ENCODE measurements around the gene EGR2.
"Not testable (repeated sequence)": the region's sequence is repeated elsewhere in the genome, so short reads cannot be mapped to it uniquely, and the experiment has no call there.

The EGR2 gene

DNA sequence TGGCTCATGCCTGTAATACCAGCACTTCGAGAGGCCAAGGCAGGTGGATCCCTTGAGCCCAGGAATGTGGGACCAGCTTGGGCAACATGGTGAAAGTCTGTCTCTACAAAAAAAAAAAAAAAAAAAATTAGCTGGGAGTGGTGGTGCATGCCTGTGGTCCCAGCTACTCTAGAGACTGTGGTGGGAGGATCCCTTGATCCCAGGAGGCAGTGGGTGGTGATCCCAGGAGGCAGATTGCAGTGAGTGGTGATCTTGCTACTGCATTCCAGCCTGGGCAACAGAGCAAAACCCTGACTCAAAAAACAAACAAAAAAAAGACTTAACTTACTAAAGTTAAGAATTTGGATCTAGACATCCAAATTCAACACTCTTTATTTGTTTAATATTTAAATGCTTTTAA, 21.9 kb downstream of the EGR2 start:
- no peak for DNase-seq (ENCODE audit: insufficient read length, low spot score)
- no peak for TF ChIP-seq POLR2A (IDR thresholded peaks at IDR 0.05; ENCODE audit: low read depth, low read length)
- no peak for FAIRE-seq

DNA sequence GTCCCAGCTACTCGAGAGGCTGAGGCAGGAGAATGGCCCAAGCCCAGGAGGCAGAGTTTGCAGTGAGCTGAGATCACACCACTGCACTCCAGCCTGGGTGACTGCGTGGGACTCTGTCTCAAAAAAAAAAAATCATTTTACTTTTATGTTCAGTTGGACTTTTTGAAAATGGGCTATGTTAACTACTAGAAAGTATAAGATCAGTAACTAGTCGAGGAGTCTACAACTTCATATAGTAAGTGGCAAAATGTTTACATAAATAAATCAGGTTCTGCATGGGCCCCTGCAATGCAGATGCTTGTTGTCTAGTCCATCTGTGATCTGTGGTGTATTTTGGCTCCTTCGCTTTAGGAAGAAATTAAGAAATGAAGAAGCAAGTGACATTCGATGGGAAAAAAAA, 23.9 kb downstream of the EGR2 start:
- DNase-seq (ENCODE audit: insufficient read length, low spot score) (no peak), FAIRE-seq (no peak)
- no peak for TF ChIP-seq POLR2A (IDR thresholded peaks at IDR 0.05; ENCODE audit: low read depth, low read length)

DNA sequence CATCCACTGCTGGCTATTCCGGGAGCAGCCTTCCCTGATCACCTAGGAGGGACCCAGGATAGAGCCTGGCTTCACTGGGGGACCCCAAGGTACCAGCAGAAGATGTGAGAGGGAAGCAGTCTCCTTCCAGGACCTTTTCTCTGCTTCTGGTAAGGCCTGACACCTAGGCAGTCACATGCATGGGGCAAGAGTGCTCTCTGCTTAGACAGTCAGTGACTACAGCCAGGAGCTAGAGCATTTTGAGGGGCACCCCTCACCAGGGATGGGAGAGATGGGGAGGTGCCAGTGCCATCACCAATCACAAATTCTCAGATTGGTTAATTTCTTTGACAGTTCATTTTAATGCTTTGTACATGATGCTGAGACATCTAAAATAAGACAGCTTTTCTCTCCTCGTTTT, 25.6 kb downstream of the EGR2 start:
- DNase-seq (ENCODE audit: insufficient read length, low spot score) = no peak
- no peak for FAIRE-seq
- no peak for TF ChIP-seq POLR2A (IDR thresholded peaks at IDR 0.05; ENCODE audit: low read depth, low read length)

GRCh38 chr10:62790019-62790555, 26.1 kb downstream of the EGR2 start:
- TF ChIP-seq POLR2A (IDR thresholded peaks at IDR 0.05; ENCODE audit: low read depth, low read length) = no peak
- DNase-seq (ENCODE audit: insufficient read length, low spot score) (no peak), FAIRE-seq (no peak)

GRCh38 chr10:62788861-62789467, 27.2 kb downstream of the EGR2 start:
- FAIRE-seq (no peak), DNase-seq (ENCODE audit: insufficient read length, low spot score) (no peak)
- TF ChIP-seq POLR2A (IDR thresholded peaks at IDR 0.05; ENCODE audit: low read depth, low read length) = no peak

- not testable (repeated sequence) for DNase-seq (ENCODE audit: insufficient read length, low spot score); FAIRE-seq
Measured at GRCh38 chr10:62788285-62788684, 27.9 kb downstream of the EGR2 start.

GRCh38 chr10:62784537-62784936, 31.6 kb downstream of the EGR2 start:
- not testable (repeated sequence) for DNase-seq (ENCODE audit: insufficient read length, low spot score); FAIRE-seq

DNA sequence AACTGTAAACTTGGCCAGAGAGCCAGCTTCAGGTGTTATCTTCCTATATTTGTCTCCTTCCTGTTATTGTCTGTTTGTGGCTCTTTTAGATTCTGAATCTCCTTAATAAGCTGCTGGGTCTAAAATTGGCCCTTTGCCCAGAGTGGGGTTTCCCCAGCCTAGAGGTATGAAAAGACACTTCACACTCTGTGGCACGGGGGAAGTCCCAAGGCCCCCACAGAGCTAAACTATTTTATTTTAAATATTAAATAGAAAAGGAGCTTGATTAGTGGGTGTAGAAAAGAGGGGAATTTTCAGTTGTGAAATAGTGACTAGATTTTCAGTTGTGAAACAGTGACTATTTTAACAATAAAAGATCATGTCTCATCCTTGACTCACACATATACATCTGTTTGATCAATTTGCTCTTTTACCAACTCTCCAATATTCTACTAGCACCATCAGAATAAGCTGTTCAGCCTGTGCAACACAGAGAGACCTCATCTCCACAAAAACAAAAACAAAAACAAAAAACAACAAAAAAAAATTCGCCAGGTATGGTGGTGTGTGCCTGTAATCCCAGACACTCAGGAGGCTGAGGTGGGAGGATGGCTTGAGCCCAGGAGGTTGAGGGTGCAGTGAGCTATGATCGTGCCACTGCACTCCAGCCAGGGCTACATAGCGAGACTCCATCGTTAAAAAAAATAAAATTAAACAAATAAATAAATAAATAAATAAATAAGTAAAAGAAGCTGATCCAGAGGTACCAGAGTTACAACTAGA, 36.5 kb downstream of the EGR2 start:
- no peak for FAIRE-seq
- TF ChIP-seq POLR2A (IDR thresholded peaks at IDR 0.05; ENCODE audit: low read depth, low read length) = no peak
- DNase-seq (ENCODE audit: insufficient read length, low spot score) = no peak

DNA sequence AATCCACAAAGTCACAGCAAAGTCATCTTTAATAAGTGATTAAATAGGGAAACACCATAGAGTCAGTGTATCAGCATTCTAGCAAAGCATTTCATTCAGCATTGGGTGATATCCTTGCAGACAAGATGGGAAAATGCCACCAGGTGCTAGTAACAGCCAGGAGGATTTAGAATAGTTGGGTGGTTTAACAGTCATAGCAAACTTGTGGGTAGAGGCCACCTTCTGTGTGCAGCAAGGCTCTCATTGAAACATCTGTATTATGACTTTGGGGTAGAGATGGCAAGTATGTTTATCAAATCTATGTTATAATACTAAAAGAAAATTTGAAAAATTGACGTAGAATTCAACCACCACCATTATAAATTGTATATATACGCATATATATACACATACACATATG, 38.0 kb downstream of the EGR2 start:
- no peak for TF ChIP-seq POLR2A (IDR thresholded peaks at IDR 0.05; ENCODE audit: low read depth, low read length)
- FAIRE-seq (no peak), DNase-seq (ENCODE audit: insufficient read length, low spot score) (no peak)

GRCh38 chr10:62772186-62772974, 43.8 kb downstream of the EGR2 start:
- DNase-seq (ENCODE audit: insufficient read length, low spot score) (no peak), FAIRE-seq (no peak)
- TF ChIP-seq POLR2A (IDR thresholded peaks at IDR 0.05; ENCODE audit: low read depth, low read length) = no peak

GRCh38 chr10:62769574-62770242, 46.5 kb downstream of the EGR2 start:
- no peak for FAIRE-seq
- no peak for DNase-seq (ENCODE audit: insufficient read length, low spot score)

GRCh38 chr10:62766386-62766785, 49.8 kb downstream of the EGR2 start:
- DNase-seq (ENCODE audit: insufficient read length, low spot score) (no peak), FAIRE-seq (no peak)
- TF ChIP-seq POLR2A (IDR thresholded peaks at IDR 0.05; ENCODE audit: low read depth, low read length) = no peak

More at GRCh38 chr10:62769574-62770242, 46.5 kb downstream of the EGR2 start:
- TF ChIP-seq POLR2A (IDR thresholded peaks at IDR 0.05; ENCODE audit: low read depth, low read length) = no peak

DNA sequence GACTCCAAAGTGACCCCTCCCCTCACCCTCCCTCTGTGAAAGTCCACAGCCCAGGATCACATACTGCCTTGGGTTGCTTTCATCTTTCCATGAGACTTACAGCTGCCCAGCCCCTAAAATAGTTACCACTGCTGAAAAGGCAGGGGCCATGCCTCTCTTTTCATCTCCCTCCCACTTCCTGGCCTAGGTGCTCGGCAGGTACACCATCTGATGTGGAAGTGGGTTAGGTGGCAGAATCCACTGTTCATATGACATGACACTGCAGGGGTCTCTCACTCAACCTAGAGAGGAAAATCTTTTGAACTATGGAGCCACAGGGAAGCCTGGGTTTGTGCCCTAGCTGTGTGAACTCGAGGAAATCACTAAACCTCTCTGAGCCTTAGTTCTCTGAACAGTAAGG, 50.4 kb downstream of the EGR2 start:
- TF ChIP-seq POLR2A (IDR thresholded peaks at IDR 0.05; ENCODE audit: low read depth, low read length) = no peak
- no peak for FAIRE-seq
- no peak for DNase-seq (ENCODE audit: insufficient read length, low spot score)

- no peak for TF ChIP-seq POLR2A (IDR thresholded peaks at IDR 0.05; ENCODE audit: low read depth, low read length)
- FAIRE-seq (no peak), DNase-seq (ENCODE audit: insufficient read length, low spot score) (no peak)
Measured at GRCh38 chr10:62764011-62764410, 52.2 kb downstream of the EGR2 start.

Measured in H54 (cell line).